SU-DHL-6 (cell line): ENCODE data around the gene CACNA1C.

Experiments used
- H2AFZ ChIP-seq: fragments of 200-600 bp; sonication (generic); 2 replicates; pipeline ENCODE4 v1.6.1; 2014; ENCODE audit warnings: low read depth, mild to moderate bottlenecking, moderate library complexity, mixed read lengths, antibody characterized with exemption, low read length; ENCODE audit not compliant: severe bottlenecking
- H3F3A ChIP-seq: fragments of 200-600 bp; shearing (Covaris generic); 2 replicates; pipeline ENCODE4 v1.6.0; 2016; ENCODE audit warnings: antibody characterized with exemption, mild to moderate bottlenecking; ENCODE audit not compliant: insufficient read depth
- H3K27ac ChIP-seq: fragments of 200-600 bp; sonication (generic); 2 replicates; pipeline ENCODE4 v1.5.1; 2016; ENCODE audit warnings: low read depth, mild to moderate bottlenecking, low read length, moderate library complexity, mixed read lengths
- H3K27me3 ChIP-seq: fragments of 200-600 bp; sonication (generic), shearing (Covaris generic); 2 replicates; pipeline ENCODE4 v1.6.0; 2014; ENCODE audit warnings: mild to moderate bottlenecking, low read length
- H3K36me3 ChIP-seq: fragments of 200-600 bp; sonication (generic); 2 replicates; pipeline ENCODE4 v1.6.1; 2014; ENCODE audit warnings: mild to moderate bottlenecking, low read length, mixed read lengths
- H3K4me2 ChIP-seq: fragments of 300-600, 200-600 bp; shearing (Covaris generic), sonication (generic); 2 replicates; pipeline ENCODE4 v1.6.0; 2014; ENCODE audit warnings: low read length, low read depth, mild to moderate bottlenecking; ENCODE audit not compliant: poor library complexity, severe bottlenecking
- H3K4me3 ChIP-seq: fragments of 200-600 bp; sonication (generic); 2 replicates; pipeline ENCODE4 v1.5.1; 2014; ENCODE audit warnings: antibody characterized with exemption, low read length, mild to moderate bottlenecking, mixed read lengths; ENCODE audit not compliant: insufficient read depth, poor library complexity, severe bottlenecking
- H3K79me2 ChIP-seq: fragments of 200-600 bp; sonication (generic); 2 replicates; pipeline ENCODE4 v1.6.1; 2014; ENCODE audit warnings: mild to moderate bottlenecking, low read length, moderate library complexity; ENCODE audit not compliant: insufficient read depth
- H3K9ac ChIP-seq: fragments of 200-600 bp; sonication (generic); 2 replicates; pipeline ENCODE4 v1.7.0; 2014; ENCODE audit warnings: mild to moderate bottlenecking, low read length
- H3K9me2 ChIP-seq: fragments of 200-600 bp; sonication (generic); replicated peaks from 2 replicates; pipeline ENCODE4 v1.6.1; 2014; ENCODE audit warnings: low read length; ENCODE audit not compliant: insufficient read depth
- H3K9me3 ChIP-seq: fragments of 200-600 bp; sonication (generic); 2 replicates; pipeline ENCODE4 v1.6.1; 2014; ENCODE audit warnings: low read length, mixed read lengths; ENCODE audit not compliant: insufficient read depth
- H4K20me1 ChIP-seq: fragments of 200-600 bp; sonication (generic); 2 replicates; pipeline ENCODE4 v1.6.1; 2014; ENCODE audit warnings: low read depth, mild to moderate bottlenecking, antibody characterized with exemption, low read length, moderate library complexity, mixed read lengths
- CTCF ChIP-seq: fragments of 200-600 bp; sonication (generic); IDR thresholded peaks from one replicate; pipeline ENCODE4 v1.5.1; 2017; ENCODE audit warnings: antibody characterized with exemption, mild to moderate bottlenecking, low read length, moderate library complexity; ENCODE audit not compliant: insufficient read depth, poor library complexity, severe bottlenecking
- EZH2phosphoT487 ChIP-seq: fragments of 200-600 bp; sonication (generic), shearing (Covaris generic); conservative IDR thresholded peaks from 2 replicates; pipeline ENCODE4 v1.6.1; 2018; ENCODE audit warnings: mild to moderate bottlenecking, antibody characterized with exemption, low read length, moderate library complexity, mixed read lengths

The CACNA1C gene

GRCh38 chr12:2523317-2523716, 470.5 kb downstream of the CACNA1C start:
- Histone ChIP-seq H3K9me2 (no peaks in the 10 kb centered on the region), H3K4me2 (no peak overlapping the region), H2AFZ (no peak overlapping the region), H3K36me3 (no peaks in the 10 kb centered on the region), H3F3A (no peaks in the 10 kb centered on the region), H4K20me1 (no peaks in the 10 kb centered on the region), H3K27me3 (no peaks in the 10 kb centered on the region), H3K27ac (no peak overlapping the region), H3K4me3 (no peak overlapping the region), H3K79me2 (no peaks in the 10 kb centered on the region), H3K9ac (no peak overlapping the region), H3K9me3 (no peaks in the 10 kb centered on the region)
- TF ChIP-seq EZH2phosphoT487 (no peak), CTCF (no peak)

- Histone ChIP-seq H3K9ac (no peak overlapping the region), H3K4me2 (no peak overlapping the region), H3K9me2 (no peaks in the 10 kb centered on the region), H3K79me2 (no peaks in the 10 kb centered on the region), H4K20me1 (no peaks in the 10 kb centered on the region), H3K27ac (no peak overlapping the region), H3K9me3 (no peaks in the 10 kb centered on the region), H3K4me3 (no peak overlapping the region), H2AFZ (no peak overlapping the region), H3F3A (no peaks in the 10 kb centered on the region), H3K36me3 (no peaks in the 10 kb centered on the region), H3K27me3 (no peaks in the 10 kb centered on the region)
- TF ChIP-seq CTCF, result no peak
- TF ChIP-seq EZH2phosphoT487, result no peak
Measured at GRCh38 chr12:2523844-2524243, 471.1 kb downstream of the CACNA1C start.

GRCh38 chr12:2526371-2526770, 473.6 kb downstream of the CACNA1C start:
- TF ChIP-seq CTCF (no peak), EZH2phosphoT487 (no peak)
- Histone ChIP-seq H3K4me2 (no peak overlapping the region), H3K27me3 (no peaks in the 10 kb centered on the region), H3K79me2 (no peaks in the 10 kb centered on the region), H4K20me1 (no peaks in the 10 kb centered on the region), H3K9me3 (no peaks in the 10 kb centered on the region), H3F3A (no peaks in the 10 kb centered on the region), H3K36me3 (no peaks in the 10 kb centered on the region), H3K4me3 (no peak overlapping the region), H3K9me2 (no peaks in the 10 kb centered on the region), H3K27ac (no peak overlapping the region), H3K9ac (no peak overlapping the region), H2AFZ (no peak overlapping the region)
